22Rv1 (cell line): Measurements from ENCODE around the gene RACGAP1.

Experiments used
- CTCF ChIP-seq: fragments of 450-650 bp; IDR thresholded peaks from 2 replicates; pipeline ENCODE4 v1.5.1; 2017; ENCODE audit warnings: mild to moderate bottlenecking
- ZFX ChIP-seq: fragments of 450-650 bp; IDR thresholded peaks from 2 replicates; pipeline ENCODE4 v1.6.1; 2017; ENCODE audit warnings: antibody characterized with exemption, borderline replicate concordance

DNA sequence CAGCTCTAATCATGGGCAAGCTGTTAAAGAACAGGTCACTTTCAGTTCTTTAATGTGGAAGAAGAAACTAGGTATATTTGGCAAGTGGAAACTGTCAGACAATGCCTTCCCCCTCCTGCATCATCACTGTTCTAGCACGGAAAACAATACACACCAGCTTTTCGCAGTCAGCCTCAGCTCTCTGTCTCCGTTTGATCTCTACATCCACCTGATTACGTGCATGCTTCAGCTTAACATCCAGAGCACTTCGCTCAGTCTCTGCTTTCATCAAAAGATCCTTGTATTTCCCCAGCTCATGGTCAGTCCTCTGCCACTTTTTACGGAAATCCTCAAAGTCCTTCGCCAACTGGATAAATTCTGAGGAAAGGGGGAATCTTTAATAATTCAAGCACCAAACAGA, 19.0 kb downstream of the RACGAP1 start:
- TF ChIP-seq CTCF = no peak
- no peak for TF ChIP-seq ZFX
